Activated T-helper 17 cell treated with anti-CD3 and anti-CD28 coated beads, Interleukin-2, amount 50 U/mL, for 72 hours (primary cell): ENCODE results near the gene ZNF500. TPM values are rescaled to one million over a fixed set of nuclear protein-coding genes. Genes with fewer than 3 reads are reported as not detected.
"Not testable (repeated sequence)": the region's sequence is repeated elsewhere in the genome, so short reads cannot be mapped to it uniquely, and the experiment has no call there.

Source experiments
- ATAC-seq: fragments of 150-1000 bp; cut with Tn5 transposase; replicated peaks from 2 replicates; pipeline ENCODE4 v1.10.0; 2021; ENCODE audit warnings: mild to moderate bottlenecking, moderate library complexity
- H3K27ac Mint-ChIP-seq: one replicate; pipeline ENCODE4 v1.8.0; 2022; ENCODE audit warnings: mixed read lengths
- H3K27me3 Mint-ChIP-seq: one replicate; pipeline ENCODE4 v1.8.0; 2022; ENCODE audit warnings: mixed read lengths
- H3K36me3 Mint-ChIP-seq: one replicate; pipeline ENCODE4 v1.8.0; 2022; ENCODE audit warnings: low read depth, mild to moderate bottlenecking, mixed read lengths
- H3K4me1 Mint-ChIP-seq: one replicate; pipeline ENCODE4 v1.8.0; 2022; ENCODE audit warnings: mixed read lengths
- H3K4me3 Mint-ChIP-seq: one replicate; pipeline ENCODE4 v1.8.0; 2022; ENCODE audit warnings: mild to moderate bottlenecking, mixed read lengths
- H3K9me3 Mint-ChIP-seq: one replicate; pipeline ENCODE4 v1.8.0; 2022; ENCODE audit warnings: mixed read lengths
- total RNA-seq, 2 donors: library from RNA; stranded (reverse); gene quantifications; one replicate each; pipeline ENCODE4 v1.2.3, GENCODE V29; 2022

The ZNF500 gene
- total RNA-seq, 2 donors from 2014 or later, result 9.7 to 12.5 TPM

DNA sequence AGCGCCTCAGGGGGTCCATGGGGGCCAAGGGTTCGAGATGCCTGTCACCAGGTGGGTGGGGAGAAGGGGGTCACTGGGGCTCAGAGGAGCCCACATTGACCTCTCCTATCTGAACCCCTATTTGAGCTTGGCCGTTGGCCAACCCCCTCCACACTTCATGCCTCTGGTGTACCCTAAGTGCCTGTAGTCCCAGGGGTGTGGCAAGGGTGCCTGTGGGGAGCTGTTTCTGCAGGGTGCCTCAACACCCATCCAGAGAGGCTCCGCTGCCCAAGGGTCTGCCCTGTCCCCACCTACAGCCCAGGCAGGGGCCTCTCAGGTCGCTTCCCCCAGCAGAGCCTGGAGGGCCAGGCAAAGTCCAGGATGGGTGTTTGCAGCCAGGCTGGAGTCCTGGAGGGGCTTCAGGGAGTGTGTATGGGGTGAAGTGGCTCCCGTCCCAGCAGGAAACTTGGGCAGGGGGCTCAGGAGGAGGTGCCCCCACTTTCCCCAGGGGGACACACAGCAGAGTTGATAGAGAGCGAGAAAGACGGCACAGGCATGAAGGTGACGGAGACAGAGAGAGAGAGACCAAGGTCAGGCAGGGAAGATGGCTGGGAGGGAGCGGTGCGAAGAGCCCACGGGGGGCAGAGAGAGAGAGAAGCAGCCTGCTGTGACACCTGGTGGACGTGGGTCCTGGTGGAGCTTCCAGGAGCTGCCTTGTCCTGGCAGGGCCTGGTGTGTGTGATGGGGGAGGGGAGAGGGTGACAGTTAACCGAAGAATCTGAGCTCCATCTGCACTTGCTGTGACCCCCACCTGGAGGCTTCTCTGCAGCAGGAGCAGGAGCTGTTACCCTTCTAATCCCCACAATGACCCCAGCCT lies 20.9 kb upstream of the ZNF500 start, which contains the start of gene SEPTIN12:
Gene SEPTIN12, minus strand, starts transcription at position 719 of the 856 bp plus-strand sequence. Its CDS starts 700 bp downstream, at position 19.
- Mint-ChIP-seq H3K27ac (no peak within 1 kb of the TSS), H3K36me3 (no peaks in the 10 kb centered on the region), H3K27me3 (no peaks in the 10 kb centered on the region), H3K4me3 (no peak within 1 kb of the TSS), H3K4me1 (no peaks in the 10 kb centered on the region), H3K9me3 (no peaks in the 10 kb centered on the region)
- ATAC-seq, result no peak

DNA sequence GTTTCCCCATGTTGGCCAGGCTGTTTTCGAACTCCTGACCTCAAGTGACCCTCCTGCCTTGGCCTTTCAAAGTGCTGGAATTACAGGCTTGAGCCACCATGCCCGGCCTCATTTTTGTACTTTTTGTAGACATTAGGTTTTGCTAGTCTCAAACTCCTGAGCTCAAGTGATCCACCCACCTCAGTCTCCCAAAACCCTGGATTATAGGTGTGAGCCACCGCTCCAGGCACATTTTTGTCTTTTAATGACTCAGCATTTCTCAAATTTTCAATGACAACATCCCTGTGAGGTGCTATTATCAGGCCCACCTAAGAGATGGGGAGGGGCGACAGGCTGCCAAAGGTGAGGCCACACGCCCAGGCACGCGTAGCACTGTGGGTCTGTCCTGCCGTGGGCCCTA lies 20.1 kb upstream of the ZNF500 start:
- Mint-ChIP-seq H3K4me3 (no peak overlapping the region), H3K9me3 (no peaks in the 10 kb centered on the region), H3K27ac (no peak overlapping the region), H3K36me3 (no peaks in the 10 kb centered on the region), H3K27me3 (no peaks in the 10 kb centered on the region), H3K4me1 (no peaks in the 10 kb centered on the region)
- ATAC-seq, result no peak

DNA sequence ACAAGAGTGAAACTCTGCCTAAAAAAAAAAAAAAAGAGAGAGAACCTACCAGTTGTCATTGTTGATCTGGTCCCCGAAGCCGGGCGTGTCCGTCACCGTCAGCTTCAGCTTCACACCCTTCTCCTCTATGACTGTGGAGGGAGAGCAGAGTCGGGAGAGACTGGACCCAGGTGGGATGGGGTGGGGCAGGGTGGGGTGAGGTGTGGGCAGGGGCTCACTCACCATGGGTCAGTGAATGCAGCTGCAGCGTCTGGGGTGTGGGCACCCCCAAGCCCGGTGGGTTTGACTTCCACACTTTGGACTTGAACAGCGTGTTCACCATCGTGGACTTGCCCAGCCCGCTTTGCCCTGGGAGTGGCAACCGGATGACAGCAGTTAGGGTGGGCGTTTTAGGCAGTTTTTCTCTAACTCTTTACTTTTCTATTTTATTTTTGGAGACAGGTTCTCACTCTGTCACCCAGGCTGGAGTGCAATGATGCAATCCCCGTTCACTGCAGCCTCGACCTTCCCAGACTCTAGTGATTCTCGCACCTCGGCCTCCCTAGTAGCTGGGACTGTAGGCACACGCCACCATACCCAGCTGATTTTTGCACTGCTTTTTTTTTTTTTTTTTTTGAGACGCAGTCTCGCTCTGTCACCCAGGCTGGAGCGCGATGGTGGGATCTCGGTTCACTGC lies 18.9 kb upstream of the ZNF500 start:
- Mint-ChIP-seq H3K4me1 (no peaks in the 10 kb centered on the region), H3K9me3 (no peaks in the 10 kb centered on the region), H3K27me3 (no peaks in the 10 kb centered on the region), H3K27ac (no peak overlapping the region), H3K4me3 (no peak overlapping the region), H3K36me3 (no peaks in the 10 kb centered on the region)
- ATAC-seq, result no peak

DNA sequence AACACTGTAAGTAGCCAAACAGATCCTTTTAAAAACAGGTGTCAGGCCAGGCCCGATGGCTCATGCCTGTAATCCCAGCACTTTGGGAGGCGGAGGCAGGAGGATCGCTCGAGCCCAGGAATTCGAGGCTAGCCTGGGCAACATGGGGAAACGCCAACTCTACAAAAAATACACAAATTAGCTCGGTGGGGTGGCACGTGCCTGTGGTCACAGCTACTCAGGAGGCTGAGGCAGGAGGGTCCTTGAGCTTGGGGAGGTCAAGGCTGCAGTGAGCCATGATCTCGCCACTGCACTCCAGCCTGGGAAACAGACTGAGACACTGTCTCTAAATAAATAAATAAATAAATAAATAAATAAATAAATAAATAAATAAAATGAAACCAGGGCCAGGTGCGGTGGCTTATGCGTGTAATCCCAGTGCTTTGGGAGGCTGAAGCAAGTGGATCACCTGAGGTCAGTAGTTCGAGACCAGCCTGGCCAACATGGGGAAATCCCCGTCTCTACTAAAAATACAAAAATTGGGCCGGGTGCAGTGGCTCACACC lies 17.6 kb upstream of the ZNF500 start:
- not testable (repeated sequence) for H3K4me3 Mint-ChIP-seq, H3K4me1 Mint-ChIP-seq, H3K27me3 Mint-ChIP-seq, ATAC-seq, H3K27ac Mint-ChIP-seq, H3K36me3 Mint-ChIP-seq, H3K9me3 Mint-ChIP-seq

DNA sequence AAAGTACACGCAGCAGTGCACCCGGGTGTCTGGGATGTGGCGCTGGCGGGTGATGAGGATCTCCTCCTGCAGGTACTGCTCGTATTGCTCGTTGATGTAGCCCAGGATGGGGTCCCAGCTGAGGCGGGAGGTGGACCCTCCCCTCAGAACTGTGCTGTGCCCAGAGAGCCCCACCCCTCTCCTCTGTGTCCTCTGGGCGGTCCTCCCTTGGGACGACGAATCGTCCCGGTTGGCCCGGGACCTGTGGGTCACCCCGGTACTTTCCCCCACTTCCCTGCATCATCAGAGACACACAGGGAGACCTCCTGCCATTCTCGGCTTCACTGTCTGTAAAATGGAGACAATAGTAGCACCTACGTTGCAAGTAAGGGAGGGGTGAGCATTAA lies 17.0 kb upstream of the ZNF500 start:
- Mint-ChIP-seq H3K27me3 (no peaks in the 10 kb centered on the region), H3K4me1 (no peaks in the 10 kb centered on the region), H3K27ac (no peak overlapping the region), H3K9me3 (no peaks in the 10 kb centered on the region), H3K4me3 (no peak overlapping the region), H3K36me3 (no peaks in the 10 kb centered on the region)
- ATAC-seq, result no peak

DNA sequence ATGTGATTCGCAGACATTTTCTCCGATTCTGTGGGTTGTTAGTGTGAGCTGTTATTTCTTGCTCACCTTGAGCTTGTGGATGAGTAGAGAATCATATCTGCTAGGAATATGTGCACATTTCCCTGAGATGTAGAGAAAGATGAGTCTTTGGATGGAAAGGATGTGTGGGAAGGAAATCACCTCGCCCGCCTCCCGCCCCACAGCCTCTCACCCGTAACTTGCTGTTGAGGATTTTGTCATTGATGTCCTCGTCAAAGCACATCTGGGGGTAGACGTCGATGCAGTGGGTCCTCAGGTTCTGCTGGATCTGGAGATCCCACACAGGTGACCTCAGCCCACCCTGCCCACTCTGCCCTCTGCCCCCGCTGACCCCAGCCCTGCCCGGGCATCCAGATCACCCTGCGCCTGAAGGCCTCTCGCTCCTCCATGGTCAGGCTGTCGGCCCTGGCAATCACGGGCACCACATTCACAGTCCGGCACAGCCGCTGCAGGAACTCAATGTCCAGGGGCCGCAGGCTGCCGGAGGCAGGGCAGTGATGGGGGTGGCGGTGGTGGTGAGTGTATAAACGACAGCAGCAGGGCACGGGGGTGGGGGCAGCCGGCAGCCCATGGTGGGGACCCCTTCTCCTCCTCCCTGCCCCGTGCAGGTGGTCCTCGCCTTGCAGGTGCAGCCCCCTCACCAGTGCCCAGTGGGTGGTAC lies 16.4 kb upstream of the ZNF500 start:
- no peaks in the 10 kb centered on the region for H3K4me1 Mint-ChIP-seq
- H3K27ac Mint-ChIP-seq, result no peak overlapping the region
- H3K4me3 Mint-ChIP-seq, result no peak overlapping the region
- H3K36me3 Mint-ChIP-seq, result no peaks in the 10 kb centered on the region
- no peaks in the 10 kb centered on the region for H3K9me3 Mint-ChIP-seq
- no peaks in the 10 kb centered on the region for H3K27me3 Mint-ChIP-seq
- ATAC-seq, result no peak

GRCh38 chr16:4780235-4780634 lies 13.3 kb upstream of the ZNF500 start:
- no peaks in the 10 kb centered on the region for H3K27me3 Mint-ChIP-seq
- ATAC-seq, result no peak
- no peak overlapping the region for H3K4me3 Mint-ChIP-seq
- H3K36me3 Mint-ChIP-seq, result no peaks in the 10 kb centered on the region
- no peak overlapping the region for H3K27ac Mint-ChIP-seq
- no peaks in the 10 kb centered on the region for H3K4me1 Mint-ChIP-seq
- H3K9me3 Mint-ChIP-seq, result no peaks in the 10 kb centered on the region

DNA sequence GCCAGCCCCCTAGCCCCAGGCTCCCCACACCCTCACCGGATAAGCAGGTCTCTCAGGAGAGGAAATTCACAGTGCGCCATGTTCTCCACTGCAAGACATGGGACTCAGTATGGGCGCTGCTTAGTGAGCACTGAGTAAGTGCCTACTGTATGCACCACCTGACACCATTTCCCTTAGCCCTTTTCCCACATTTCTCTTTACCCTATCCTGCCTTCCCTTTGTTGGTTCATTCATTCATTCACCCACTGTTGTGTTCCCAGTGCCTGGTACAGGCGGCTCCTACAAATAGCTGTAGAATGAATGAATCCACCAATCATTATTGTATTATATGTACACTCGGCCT lies 11.1 kb upstream of the ZNF500 start:
- H3K9me3 Mint-ChIP-seq, result no peaks in the 10 kb centered on the region
- H3K27me3 Mint-ChIP-seq, result no peaks in the 10 kb centered on the region
- no peak overlapping the region for H3K27ac Mint-ChIP-seq
- no peak overlapping the region for H3K4me3 Mint-ChIP-seq
- no peaks in the 10 kb centered on the region for H3K4me1 Mint-ChIP-seq
- H3K36me3 Mint-ChIP-seq, result no peaks in the 10 kb centered on the region
- no peak for ATAC-seq

DNA sequence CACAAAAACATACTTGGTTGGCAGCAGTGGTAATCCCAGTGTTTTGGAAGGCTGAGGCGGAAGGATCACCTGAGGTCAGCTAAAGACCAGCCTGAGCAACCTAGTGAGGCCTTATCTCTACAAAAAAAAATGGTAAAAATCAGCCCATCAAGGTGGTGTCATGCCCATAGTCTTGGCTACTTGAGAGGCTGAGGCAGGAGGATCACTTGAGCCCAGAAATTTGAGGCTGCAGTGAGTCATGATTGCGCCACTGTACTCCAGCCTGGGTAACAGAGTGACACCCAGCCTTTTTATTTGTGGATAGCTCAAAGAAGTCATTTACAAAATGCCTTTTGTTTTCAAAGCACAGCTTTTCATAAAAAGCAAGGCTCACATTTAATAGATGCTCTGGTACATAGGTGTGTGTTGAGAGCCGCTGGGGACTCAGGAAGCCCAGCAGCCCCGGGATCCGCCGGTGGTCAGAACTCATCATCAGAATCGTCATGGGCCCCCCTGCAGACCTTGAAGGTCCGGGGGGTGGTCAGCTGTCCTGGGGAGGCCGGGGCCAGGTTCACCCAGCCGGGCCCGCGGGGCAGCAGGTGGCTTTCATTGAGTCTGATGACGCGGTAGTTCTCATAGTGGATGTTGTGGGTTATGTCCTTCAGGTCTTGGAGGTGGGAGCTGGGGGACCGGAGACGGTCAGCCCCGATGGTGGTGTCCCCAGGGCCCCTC lies 10.5 kb upstream of the ZNF500 start:
- Mint-ChIP-seq H3K4me1 (no peaks in the 10 kb centered on the region), H3K9me3 (no peaks in the 10 kb centered on the region), H3K27ac (no peak overlapping the region), H3K27me3 (no peaks in the 10 kb centered on the region), H3K36me3 (no peaks in the 10 kb centered on the region), H3K4me3 (no peak overlapping the region)
- no peak for ATAC-seq

DNA sequence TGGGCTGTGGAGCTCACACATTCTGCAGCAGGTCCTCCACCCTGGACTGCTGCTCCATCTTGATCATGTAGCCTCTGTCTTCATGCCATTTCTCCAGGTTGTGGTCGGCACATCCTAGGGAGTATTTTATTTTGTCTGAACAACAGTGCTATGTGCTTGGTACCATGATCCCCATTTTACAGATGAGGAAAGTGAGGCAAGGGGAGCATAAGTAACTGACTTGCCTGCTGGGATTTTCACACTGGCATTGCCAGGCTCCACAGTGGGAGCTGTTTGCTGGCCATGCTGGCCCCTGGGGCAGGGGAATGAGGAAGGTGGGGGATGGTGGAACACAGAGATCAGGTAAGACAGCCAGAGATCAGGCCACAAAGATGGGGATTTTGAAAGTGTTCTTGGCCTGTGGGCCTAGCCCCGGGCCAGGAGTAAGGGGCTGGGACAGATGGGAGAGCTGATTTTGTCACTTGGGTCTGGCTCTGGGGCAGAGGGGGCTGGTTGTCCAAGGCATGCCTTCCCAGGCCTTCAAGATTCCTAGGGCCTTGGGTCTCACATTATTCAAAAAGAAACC lies 9.3 kb upstream of the ZNF500 start:
- H3K36me3 Mint-ChIP-seq, result no peaks in the 10 kb centered on the region
- no peak overlapping the region for H3K27ac Mint-ChIP-seq
- no peaks in the 10 kb centered on the region for H3K27me3 Mint-ChIP-seq
- no peaks in the 10 kb centered on the region for H3K4me1 Mint-ChIP-seq
- no peak for ATAC-seq
- no peak overlapping the region for H3K4me3 Mint-ChIP-seq
- no peaks in the 10 kb centered on the region for H3K9me3 Mint-ChIP-seq

DNA sequence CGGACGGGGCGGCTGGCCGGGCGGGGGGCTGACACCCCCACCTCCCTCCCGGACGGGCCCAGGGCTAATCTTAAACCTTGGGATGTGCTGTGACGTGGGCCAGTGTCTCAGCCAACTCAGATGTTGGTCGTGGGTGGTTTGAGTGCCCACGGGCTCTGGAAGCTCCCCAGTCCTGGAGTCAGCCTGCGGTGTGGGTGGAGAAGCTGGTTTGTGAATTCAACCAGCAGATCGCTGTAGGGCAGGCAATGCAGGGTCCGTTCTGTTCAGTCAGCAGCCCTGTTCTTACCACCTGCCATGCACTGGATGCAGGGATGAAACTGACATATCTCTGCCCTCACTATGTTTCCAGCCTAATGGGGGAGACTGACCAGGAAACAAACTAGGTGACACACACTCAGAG lies 8.0 kb upstream of the ZNF500 start:
- H3K27ac Mint-ChIP-seq, result no peak overlapping the region
- no peaks in the 10 kb centered on the region for H3K27me3 Mint-ChIP-seq
- no peak for ATAC-seq
- no peaks in the 10 kb centered on the region for H3K9me3 Mint-ChIP-seq
- no peak overlapping the region for H3K4me3 Mint-ChIP-seq
- no peaks in the 10 kb centered on the region for H3K4me1 Mint-ChIP-seq
- no peaks in the 10 kb centered on the region for H3K36me3 Mint-ChIP-seq

GRCh38 chr16:4772351-4772750 lies 5.4 kb upstream of the ZNF500 start:
- Mint-ChIP-seq H3K4me3 (no peak overlapping the region), H3K4me1 (peaks cover 6% of the 10 kb centered on the region), H3K27ac (no peak overlapping the region), H3K9me3 (no peaks in the 10 kb centered on the region), H3K27me3 (no peaks in the 10 kb centered on the region), H3K36me3 (no peaks in the 10 kb centered on the region)
- no peak for ATAC-seq

DNA sequence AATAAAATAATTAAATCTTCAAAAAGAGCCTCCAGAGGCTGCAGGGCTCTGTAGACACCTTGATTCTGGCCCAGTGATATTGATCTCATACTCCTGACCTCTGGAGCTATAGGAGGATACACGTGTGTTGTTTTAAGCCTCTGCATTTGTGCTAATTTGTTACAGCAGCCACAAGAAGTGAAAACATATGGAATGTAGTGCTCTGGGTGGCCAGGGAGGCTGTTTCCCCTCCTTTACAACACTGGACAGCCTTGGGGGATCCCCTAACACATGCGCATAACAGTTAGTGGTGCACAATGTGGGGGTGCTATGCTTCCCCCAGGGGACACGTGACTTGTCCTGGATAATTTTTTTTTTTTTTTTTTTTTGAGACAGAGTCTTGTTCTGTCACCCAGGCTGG lies 4.7 kb upstream of the ZNF500 start:
- no peak overlapping the region for H3K27ac Mint-ChIP-seq
- no peaks in the 10 kb centered on the region for H3K27me3 Mint-ChIP-seq
- no peaks in the 10 kb centered on the region for H3K9me3 Mint-ChIP-seq
- no peak overlapping the region for H3K4me3 Mint-ChIP-seq
- H3K36me3 Mint-ChIP-seq, result no peaks in the 10 kb centered on the region
- no peak for ATAC-seq
- peaks cover 6% of the 10 kb centered on the region for H3K4me1 Mint-ChIP-seq

GRCh38 chr16:4769306-4769638 lies 2.3 kb upstream of the ZNF500 start:
- no peaks in the 10 kb centered on the region for H3K9me3 Mint-ChIP-seq
- peaks cover 11% of the 10 kb centered on the region for H3K4me1 Mint-ChIP-seq
- H3K36me3 Mint-ChIP-seq, result peaks cover 4% of the 10 kb centered on the region
- no peaks in the 10 kb centered on the region for H3K27me3 Mint-ChIP-seq
- peak overlapping the region; percentile 97 for H3K4me3 Mint-ChIP-seq
- no peak for ATAC-seq
- H3K27ac Mint-ChIP-seq, result no peak overlapping the region
